ENCODE data around the gene CTNNA2.

- TF ChIP-seq CTCF (conservative IDR thresholded peaks at IDR 0.05 in 1 of 2, IDR thresholded peaks at IDR 0.05 in 1 of 2; ENCODE audit: extremely low read depth in 1 of 2, insufficient read depth in 1 of 2, low read depth in 1 of 2, low read length in 2 of 2) (no peak), EZH2 (IDR thresholded peaks at IDR 0.05; ENCODE audit: borderline replicate concordance, low read length) (no peak)
Observed at GRCh38 chr2:79669714-79670113, 156.9 kb downstream of the CTNNA2 start.

All from mammary epithelial cell (primary cell).